ENCODE data around the gene FLNA. TPM values are rescaled to one million over a fixed set of nuclear protein-coding genes. Genes with fewer than 3 reads are reported as not detected.
"Not testable (repeated sequence)": the region's sequence is repeated elsewhere in the genome, so short reads cannot be mapped to it uniquely, and the experiment has no call there.

FLNA gene
- polyA plus RNA-seq, 1 donor: 223 TPM

DNA sequence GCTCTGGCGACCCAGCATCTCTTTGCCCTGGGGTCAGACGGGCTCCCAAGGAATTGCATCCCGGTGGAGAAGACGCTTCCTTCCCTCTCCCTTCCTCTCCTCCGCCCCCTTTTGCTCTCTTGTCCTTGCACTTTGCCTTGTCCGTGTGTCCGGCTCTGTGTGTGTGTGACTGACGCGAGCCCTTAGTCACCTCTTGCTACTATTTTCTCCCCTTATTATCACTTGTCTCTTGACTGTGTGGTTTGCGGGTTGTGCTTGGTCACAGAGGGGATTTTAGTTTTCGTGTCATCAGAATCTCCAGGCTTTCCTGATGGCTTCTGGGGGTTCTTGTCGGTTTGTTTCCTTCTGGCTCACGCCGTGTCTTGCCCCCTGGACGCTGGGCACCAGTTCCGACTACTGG lies 31.4 kb downstream of the FLNA start:
- DNase-seq (ENCODE audit: low read depth): not testable (repeated sequence)

DNA sequence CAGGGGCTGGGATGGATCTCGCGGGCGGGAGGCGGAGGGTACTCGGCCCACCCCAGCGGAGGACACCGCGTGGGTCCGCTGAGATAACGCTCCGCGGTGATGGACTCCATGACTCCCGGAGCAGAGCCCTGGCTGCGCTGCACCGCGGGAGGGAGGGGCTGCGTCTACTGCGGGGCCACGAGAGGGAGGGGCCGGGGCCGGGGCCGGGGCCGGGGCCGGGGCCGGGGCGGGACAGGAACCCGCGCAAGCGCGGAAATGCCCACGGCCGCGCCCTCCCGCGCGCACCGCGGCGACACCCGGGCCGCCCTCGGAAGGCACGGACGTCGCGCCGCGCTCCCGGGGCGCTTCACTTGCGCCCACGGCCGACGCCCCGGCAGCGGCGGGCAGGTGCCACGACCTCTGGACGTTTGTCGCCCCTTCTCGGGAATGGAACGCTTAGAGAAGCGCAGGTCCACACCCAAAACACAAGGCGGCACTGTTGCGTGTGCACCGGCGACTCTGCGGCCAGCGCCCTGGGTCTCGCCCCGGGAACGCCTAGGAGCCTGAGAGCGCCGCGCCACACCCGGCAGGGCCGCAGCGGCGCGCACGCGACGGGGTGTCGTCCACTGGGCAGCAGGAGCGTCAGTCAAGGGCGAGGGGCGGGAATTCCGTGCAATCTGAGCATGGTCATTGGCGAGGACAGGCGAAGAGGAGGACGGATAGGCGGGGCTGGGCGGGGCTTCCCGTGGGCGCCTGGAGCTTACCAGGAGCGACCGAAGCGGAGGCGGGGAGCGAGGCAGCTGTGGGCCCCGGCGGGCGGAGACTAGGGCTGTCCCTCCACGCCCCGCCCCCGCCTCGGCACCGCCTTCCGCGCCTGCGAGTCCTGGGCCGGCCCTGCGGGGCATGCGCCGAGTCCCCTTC lies 32.8 kb downstream of the FLNA start:
- DNase-seq (ENCODE audit: low read depth): not testable (repeated sequence)

DNA sequence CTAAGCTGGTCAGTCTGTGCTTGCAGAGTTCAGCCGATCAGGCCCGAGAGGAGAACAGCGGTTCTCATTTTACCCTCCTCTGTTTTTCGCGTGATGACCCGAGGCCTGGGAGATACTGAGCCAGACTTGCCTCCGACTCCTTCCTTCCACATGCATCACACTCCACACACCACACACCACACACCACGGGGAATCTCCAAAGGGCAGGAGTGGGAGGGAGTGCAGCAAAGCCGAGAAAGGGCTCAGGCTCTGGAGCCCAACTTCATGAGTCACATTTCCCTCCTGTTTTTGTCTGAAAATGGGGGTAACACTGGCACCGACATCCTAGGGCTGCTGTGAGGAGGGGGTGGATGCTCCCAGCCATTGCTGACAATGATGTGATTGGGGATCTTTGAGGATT lies 39.9 kb downstream of the FLNA start:
- no peak for DNase-seq (ENCODE audit: low read depth)

DNA sequence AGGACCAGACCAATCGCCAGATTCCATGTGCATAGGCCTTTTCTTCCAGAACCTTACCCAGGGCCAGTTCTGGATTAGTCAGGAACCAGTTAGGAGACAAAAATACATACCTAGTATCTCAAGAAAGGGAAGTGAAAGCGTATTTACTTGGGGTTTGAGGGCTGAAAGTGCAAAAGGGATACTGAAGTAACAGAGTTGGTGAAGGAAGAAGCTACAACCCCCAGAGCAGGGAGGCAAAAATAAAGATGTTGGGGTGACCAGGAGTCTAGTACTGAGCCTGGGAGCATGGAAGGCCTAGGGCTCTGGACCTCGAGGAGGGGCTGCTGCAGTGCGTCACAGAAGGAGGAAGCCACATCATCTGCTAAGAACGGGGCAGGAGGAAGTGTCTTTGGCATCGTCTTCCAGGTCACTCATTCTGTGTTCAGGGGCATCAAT lies 40.6 kb downstream of the FLNA start:
- no peak for DNase-seq (ENCODE audit: low read depth)

- no peak for DNase-seq (ENCODE audit: low read depth)
These were observed 41.3 kb downstream of the FLNA start for GRCh38 chrX:154333116-154333515.

DNA sequence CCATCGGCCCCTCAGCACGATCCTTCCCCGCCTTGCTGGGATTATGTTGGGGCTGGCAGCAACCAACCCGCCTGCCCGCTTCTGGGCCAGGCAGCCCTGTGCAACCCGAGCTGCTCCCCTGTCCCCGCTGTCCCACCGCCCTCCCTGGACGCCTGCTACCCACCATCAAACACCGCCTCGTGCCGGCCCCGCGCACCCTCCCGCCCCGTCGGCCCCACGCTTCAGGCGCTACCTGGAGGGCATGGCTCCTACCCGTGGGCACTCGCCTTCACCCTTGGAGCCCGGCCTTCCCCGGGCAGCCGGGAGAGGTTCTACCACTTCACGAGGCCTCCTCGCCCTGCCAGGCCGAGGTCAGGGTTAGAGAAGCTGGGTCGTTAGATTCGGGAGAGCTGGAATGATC lies 41.9 kb downstream of the FLNA start:
- no peak for DNase-seq (ENCODE audit: low read depth)

DNA sequence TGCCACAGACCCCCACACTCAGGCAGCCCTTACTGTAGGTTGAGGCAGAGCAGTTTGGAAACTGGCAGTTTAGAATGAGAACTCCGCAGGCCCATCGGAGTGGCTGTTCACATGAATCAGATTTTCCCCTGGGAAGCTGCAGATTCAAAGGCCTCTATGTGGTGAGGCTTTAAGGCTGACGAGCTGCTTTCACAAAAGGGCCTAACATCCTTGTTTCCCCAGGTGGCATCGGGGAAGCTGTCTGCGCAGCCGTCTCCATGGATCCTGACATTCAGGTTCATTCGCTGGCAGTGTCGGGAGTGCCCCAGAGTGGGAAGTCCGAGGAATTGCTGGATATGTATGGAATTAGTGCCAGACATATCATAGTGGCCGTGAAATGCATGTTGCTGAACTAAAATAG lies 45.1 kb downstream of the FLNA start:
- DNase-seq (ENCODE audit: low read depth): no peak

DNA sequence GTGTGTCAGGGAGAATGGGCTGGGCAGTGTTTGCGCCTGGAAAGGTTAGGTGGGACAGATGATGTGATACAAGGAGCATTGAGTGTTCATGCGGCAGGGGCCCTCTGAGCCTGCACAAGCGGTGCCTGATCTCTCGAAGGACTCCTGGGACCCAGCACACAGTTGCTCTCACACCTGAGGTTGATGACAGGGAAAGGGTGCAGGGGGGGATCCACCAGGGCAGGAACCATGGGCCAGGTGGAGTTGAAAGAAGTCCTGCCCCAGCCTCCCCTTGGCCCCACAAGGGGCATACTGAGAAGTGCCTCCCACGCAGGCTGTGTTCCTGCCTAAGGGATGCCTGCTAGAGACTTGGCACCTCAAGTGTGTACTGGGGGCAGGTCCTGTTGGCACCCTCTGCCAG lies 45.8 kb downstream of the FLNA start:
- no peak for DNase-seq (ENCODE audit: low read depth)

DNA sequence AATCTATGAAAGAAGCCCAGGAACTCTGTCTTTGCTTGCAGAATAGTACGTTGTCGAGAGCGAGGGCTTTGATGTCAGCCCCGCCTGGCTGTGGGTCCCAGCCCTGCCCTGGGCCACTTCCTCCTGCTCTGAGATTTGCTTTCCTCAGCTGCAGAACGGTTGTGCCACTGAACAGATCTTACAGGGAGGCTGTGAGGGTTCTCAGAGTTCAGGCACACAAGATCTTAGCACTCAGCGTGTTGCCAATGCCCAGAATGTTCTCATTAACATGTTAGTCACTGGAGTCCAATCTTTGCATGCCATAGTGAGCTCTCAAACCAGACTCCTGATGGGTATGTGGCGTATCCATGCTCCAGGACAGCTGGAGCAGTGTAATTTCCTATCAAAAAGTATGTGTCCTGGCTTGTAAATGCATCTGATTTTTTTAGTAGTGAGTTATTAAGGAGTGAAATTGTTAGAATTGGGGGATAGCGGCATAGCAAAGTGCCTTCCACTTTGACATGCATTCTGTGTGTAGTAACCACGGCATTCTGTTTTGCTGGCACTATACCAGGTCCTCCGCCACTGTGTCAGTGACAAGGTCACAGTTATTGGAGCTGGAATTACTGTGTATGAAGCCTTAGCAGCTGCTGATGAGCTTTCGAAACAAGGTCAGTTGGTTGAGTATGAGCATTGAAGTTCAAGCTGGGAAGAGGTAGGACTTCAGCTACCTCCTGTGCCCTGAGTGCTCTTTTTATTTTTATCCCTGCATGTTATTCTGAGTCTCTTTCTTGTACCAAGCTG lies 47.2 kb downstream of the FLNA start:
- no peak for DNase-seq (ENCODE audit: low read depth)

GRCh38 chrX:154325541-154325940 lies 48.9 kb downstream of the FLNA start:
- no peak for DNase-seq (ENCODE audit: low read depth)

DNA sequence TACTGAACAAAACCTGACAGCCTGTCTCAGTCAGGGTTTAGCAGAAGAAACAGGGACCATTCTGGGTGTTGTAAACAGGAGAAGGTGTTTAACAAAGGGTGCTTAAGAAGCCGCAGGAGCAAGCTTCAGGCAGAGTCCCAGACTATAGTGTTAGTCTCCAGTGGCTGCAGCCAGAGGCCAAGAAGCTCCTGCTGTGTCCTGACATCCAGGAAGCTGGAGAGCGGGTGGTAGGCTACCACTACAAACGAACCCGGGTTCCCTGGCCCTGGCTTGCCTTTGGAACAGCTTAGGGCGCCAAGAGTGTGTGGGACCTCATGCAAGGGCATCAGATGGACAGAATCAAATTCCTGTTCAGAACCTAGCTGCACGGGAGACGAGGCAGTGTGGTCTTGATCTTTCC lies 50.9 kb downstream of the FLNA start:
- DNase-seq (ENCODE audit: low read depth): no peak

- DNase-seq (ENCODE audit: low read depth): no peak
These were observed 51.5 kb downstream of the FLNA start for GRCh38 chrX:154322890-154323289.

DNA sequence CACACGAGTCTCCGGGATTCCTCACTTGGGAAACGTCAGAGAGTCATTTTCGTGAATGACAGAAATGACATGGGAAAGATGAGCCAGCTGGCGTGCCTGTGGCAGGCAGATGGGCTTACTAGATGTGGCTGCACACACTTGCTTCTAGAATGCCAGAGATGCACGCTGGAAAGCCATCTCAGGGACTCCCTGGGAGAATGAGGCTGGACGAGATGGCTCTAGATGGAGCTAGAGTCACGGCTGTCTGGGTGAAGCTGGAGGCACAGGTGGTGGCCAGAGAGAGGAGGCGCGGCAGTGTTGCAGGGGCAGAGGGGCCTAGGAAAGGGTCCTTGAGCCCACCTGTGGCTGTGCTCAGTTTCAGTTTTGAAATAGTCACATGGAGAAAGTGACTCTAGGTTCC lies 52.8 kb downstream of the FLNA start:
- DNase-seq (ENCODE audit: low read depth): no peak

DNA sequence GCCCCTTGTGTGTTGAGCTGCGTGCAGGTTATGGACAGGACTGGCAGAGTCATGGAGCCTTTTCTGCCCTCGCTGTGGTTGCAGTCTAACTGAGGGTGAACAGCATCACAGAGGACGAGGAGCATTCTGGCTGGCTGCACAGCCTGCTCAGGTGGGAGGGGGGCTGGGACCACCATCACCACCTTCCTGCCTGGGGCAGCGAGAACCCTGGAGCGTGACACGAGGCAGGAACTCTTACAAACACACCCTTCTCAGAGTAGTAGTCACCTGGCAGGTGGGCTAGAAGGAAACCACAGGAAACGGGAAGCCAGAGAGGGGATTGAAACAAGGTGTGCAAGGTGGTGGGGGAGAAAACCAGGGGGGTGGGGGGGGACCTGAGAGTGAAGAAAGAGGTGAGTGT lies 53.3 kb downstream of the FLNA start:
- DNase-seq (ENCODE audit: low read depth): no peak

GRCh38 chrX:154320406-154320805 lies 54.0 kb downstream of the FLNA start:
- DNase-seq (ENCODE audit: low read depth): no peak

- DNase-seq (ENCODE audit: low read depth): no peak
These were observed 56.9 kb downstream of the FLNA start for GRCh38 chrX:154317391-154317995.

- no peak for DNase-seq (ENCODE audit: low read depth)
These were observed 59.0 kb downstream of the FLNA start for GRCh38 chrX:154315416-154315815.

GRCh38 chrX:154313147-154313546 lies 61.3 kb downstream of the FLNA start:
- DNase-seq (ENCODE audit: low read depth): no peak

GRCh38 chrX:154312116-154312515 lies 62.3 kb downstream of the FLNA start:
- no peak for DNase-seq (ENCODE audit: low read depth)

DNA sequence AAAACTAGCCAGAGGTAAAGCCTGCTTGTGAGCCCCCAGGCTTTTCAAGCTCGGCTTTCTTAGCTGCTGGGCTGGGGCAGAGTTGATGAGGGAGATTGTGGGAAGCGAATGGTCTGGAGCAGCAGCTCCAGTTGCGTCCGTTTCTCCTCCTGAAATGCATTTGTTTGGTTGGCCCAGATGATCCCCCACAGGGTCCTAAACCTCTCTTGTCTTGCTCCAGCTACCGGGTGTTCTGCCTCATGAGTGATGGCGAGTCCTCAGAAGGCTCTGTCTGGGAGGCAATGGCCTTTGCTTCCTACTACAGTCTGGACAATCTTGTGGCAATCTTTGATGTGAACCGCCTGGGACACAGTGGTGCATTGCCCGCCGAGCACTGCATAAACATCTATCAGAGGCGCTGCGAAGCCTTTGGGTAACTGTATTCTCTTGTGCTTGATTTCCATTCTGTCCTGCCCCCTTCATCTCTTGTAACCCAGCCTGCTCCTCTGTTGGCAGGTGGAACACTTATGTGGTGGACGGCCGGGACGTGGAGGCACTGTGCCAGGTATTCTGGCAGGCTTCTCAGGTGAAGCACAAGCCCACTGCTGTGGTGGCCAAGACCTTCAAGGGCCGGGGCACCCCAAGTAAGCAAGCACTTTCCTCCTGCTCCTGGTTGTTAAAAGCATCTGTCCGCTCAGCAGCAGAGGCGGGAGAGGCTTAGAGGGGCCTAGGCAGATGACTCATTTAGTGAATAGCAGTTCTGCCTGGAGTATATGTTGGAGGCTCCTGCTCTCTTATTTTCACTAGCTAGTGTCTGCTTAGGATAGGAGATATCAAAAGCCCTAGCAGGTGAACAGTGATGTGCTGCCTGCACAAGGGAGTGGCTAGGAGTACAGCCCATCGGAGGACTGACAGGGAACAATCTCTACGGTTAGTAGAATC lies 63.6 kb downstream of the FLNA start:
- no peak for DNase-seq (ENCODE audit: low read depth)

GRCh38 chrX:154309041-154309775 lies 65.2 kb downstream of the FLNA start:
- DNase-seq (ENCODE audit: low read depth): no peak

Measured in forelimb muscle (tissue), 1 donor.